SK-N-SH (cell line): ENCODE results near the gene KLHDC8A. TPM values are rescaled to one million over a fixed set of nuclear protein-coding genes. Genes with fewer than 3 reads are reported as not detected.
"Not testable (repeated sequence)": the region's sequence is repeated elsewhere in the genome, so short reads cannot be mapped to it uniquely, and the experiment has no call there.

Experiments used
- CTCF ChIA-PET: fragments of 300-600, 350-600 bp; formaldehyde crosslinking; extraction: SDS; loops from one replicate; lab custom pipeline; 2021; lab: Yijun Ruan, JAX
- POLR2A ChIA-PET: fragments of 350-600 bp; sonication (Branson Sonifier 250); formaldehyde crosslinking; extraction: SDS; loops from one replicate; lab custom pipeline; 2020; ENCODE audit warnings: antibody characterized with exemption, inconsistent platforms; lab: Yijun Ruan, JAX
- DNase-seq: peaks from one replicate; pipeline ENCODE4 v3.0.0; 2012
- H2AFZ ChIP-seq: fragments of 200-600 bp; sonication (generic); 2 replicates; pipeline ENCODE4 v1.8.1; 2016; ENCODE audit warnings: antibody characterized with exemption, mild to moderate bottlenecking, low read depth
- H3F3A ChIP-seq: fragments of 200-600 bp; sonication (generic); replicated peaks from 2 replicates; pipeline ENCODE3; 2016; ENCODE audit warnings: antibody characterized with exemption, mild to moderate bottlenecking; ENCODE audit not compliant: insufficient read depth
- H3K27ac ChIP-seq, 2 experiments: fragments of 200-500 bp in 1 of 2; fragments of 200-600 bp in 1 of 2; sonication (Bioruptor generic) in 1 of 2; sonication (generic), shearing (Covaris generic) in 1 of 2; 2 replicates each; pipeline versions ENCODE4 v1.5.1 to v1.6.1; 2014 to 2016; ENCODE audit warnings: low read depth in 2 of 2, inconsistent platforms in 1 of 2, low read length in 1 of 2, mild to moderate bottlenecking in 1 of 2, mixed read lengths in 1 of 2
- H3K27me3 ChIP-seq: fragments of 200-600 bp; sonication (generic), shearing (Covaris generic); 2 replicates; pipeline ENCODE4 v1.6.1; 2016; ENCODE audit warnings: mixed run types; ENCODE audit not compliant: insufficient read depth
- H3K36me3 ChIP-seq, 2 experiments: fragments of 200-500 bp in 1 of 2; fragments of 200-600 bp in 1 of 2; sonication (Bioruptor generic) in 1 of 2; sonication (generic) in 1 of 2; replicated peaks in 1 of 2; 2 replicates each; pipeline versions ENCODE3 to v1.5.1; 2014 to 2016; ENCODE audit warnings: low read length in 1 of 2, mild to moderate bottlenecking in 1 of 2; ENCODE audit not compliant: insufficient read depth in 2 of 2, control insufficient read depth in 1 of 2
- H3K4me1 ChIP-seq, 2 experiments: fragments of 200-500 bp in 1 of 2; fragments of 200-600 bp in 1 of 2; sonication (Bioruptor generic) in 1 of 2; sonication (generic), shearing (Covaris generic) in 1 of 2; 2 replicates each; pipeline versions ENCODE4 v1.5.1 to v1.6.1; 2014 to 2016; ENCODE audit warnings: low read depth in 1 of 2, low read length in 1 of 2, mixed run types in 1 of 2; ENCODE audit not compliant: insufficient read depth in 2 of 2, control insufficient read depth in 1 of 2
- H3K4me2 ChIP-seq: fragments of 200-600 bp; sonication (generic), shearing (Covaris generic); 2 replicates; pipeline ENCODE4 v1.6.1; 2017; ENCODE audit warnings: mixed run types
- H3K4me3 ChIP-seq, 2 experiments: fragments of 200-500 bp in 1 of 2; fragments of 200-600 bp in 1 of 2; sonication (Bioruptor generic) in 1 of 2; sonication (generic), shearing (Covaris generic) in 1 of 2; 2 replicates each; pipeline versions ENCODE4 v1.5.1 to v1.8.1; 2014 to 2016; ENCODE audit warnings: low read depth in 2 of 2, inconsistent platforms in 1 of 2, low read length in 1 of 2, mild to moderate bottlenecking in 1 of 2, mixed read lengths in 1 of 2, moderate library complexity in 1 of 2
- H3K79me2 ChIP-seq: fragments of 200-600 bp; sonication (generic); 2 replicates; pipeline ENCODE4 v1.8.1; 2017; ENCODE audit warnings: mild to moderate bottlenecking; ENCODE audit not compliant: insufficient read depth
- H3K9ac ChIP-seq: fragments of 200-600 bp; sonication (generic); 2 replicates; pipeline ENCODE4 v1.6.1; 2017; ENCODE audit warnings: mixed run types
- H3K9me2 ChIP-seq: fragments of 200-600 bp; sonication (generic); 2 replicates; pipeline ENCODE4 v1.6.1; 2017; ENCODE audit warnings: mixed run types
- H3K9me3 ChIP-seq: fragments of 200-600 bp; sonication (generic); 2 replicates; pipeline ENCODE4 v1.6.1; 2017; ENCODE audit warnings: mixed run types, mild to moderate bottlenecking, moderate library complexity
- H4K20me1 ChIP-seq: fragments of 200-600 bp; sonication (generic); 2 replicates; pipeline ENCODE4 v1.6.1; 2017; ENCODE audit warnings: mild to moderate bottlenecking, mixed run types; ENCODE audit not compliant: insufficient read depth
- ELF1 ChIP-seq: IDR thresholded peaks from 2 replicates; pipeline ENCODE4 v1.4.0; 2012
- EP300 ChIP-seq, 2 experiments: IDR thresholded peaks; 2 replicates each; pipeline versions ENCODE4 v1.4.0 to v1.6.1; 2012; ENCODE audit warnings: borderline replicate concordance in 1 of 2, low read depth in 1 of 2, low read length in 1 of 2
- EZH2phosphoT487 ChIP-seq: fragments of 200-600 bp; sonication (generic); IDR thresholded peaks from 2 replicates; pipeline ENCODE4 v1.6.1; 2017; ENCODE audit warnings: low read depth, mixed run types, mild to moderate bottlenecking, antibody characterized with exemption, moderate library complexity, borderline replicate concordance
- FOSL2 ChIP-seq: IDR thresholded peaks from 2 replicates; pipeline ENCODE4 v1.4.0; 2012; ENCODE audit warnings: low read depth, mild to moderate bottlenecking, moderate library complexity, borderline replicate concordance
- FOXJ3 ChIP-seq: sonication (generic); formaldehyde crosslinking; IDR thresholded peaks from 2 replicates; pipeline ENCODE4 v1.5.1; 2020; ENCODE audit warnings: mild to moderate bottlenecking, missing genetic modification reagents
- FOXM1 ChIP-seq: IDR thresholded peaks from 2 replicates; pipeline ENCODE4 v1.4.0; 2012; ENCODE audit warnings: low read depth, mild to moderate bottlenecking
- JUND ChIP-seq: IDR thresholded peaks from 2 replicates; pipeline ENCODE4 v1.4.0; 2012
- MEF2A ChIP-seq: IDR thresholded peaks from 2 replicates; pipeline ENCODE4 v1.4.0; 2012; ENCODE audit warnings: low read depth, borderline replicate concordance
- MXI1 ChIP-seq: IDR thresholded peaks from 2 replicates; pipeline ENCODE4 v1.6.1; 2012; ENCODE audit warnings: mild to moderate bottlenecking, low read depth, low read length, improper control_type of control experiment
- POLR2AphosphoS5 ChIP-seq: IDR thresholded peaks from 2 replicates; pipeline ENCODE4 v1.6.1; 2012; ENCODE audit warnings: low read depth, low read length
- SIN3A ChIP-seq: IDR thresholded peaks from 2 replicates; pipeline ENCODE4 v1.6.1; 2012; ENCODE audit warnings: low read depth, mild to moderate bottlenecking, low read length, moderate library complexity, borderline replicate concordance
- TAF1 ChIP-seq: IDR thresholded peaks from 2 replicates; pipeline ENCODE4 v1.6.1; 2012; ENCODE audit warnings: low read depth, mild to moderate bottlenecking, low read length, moderate library complexity, borderline replicate concordance
- USF1 ChIP-seq: IDR thresholded peaks from 2 replicates; pipeline ENCODE4 v1.4.0; 2012; ENCODE audit warnings: low read depth, borderline replicate concordance
- USF2 ChIP-seq: fragments of 150-350 bp; IDR thresholded peaks from 2 replicates; pipeline ENCODE4 v1.6.1; 2017; ENCODE audit warnings: antibody characterized with exemption, low read length, low read depth, borderline replicate concordance
- WGBS: methylation state at CpG from one replicate; pipeline ENCODE4 v1.1.6; 2017; ENCODE audit warnings: low lambda C conversion rate; 5-methylcytosine and 5-hydroxymethylcytosine counted together
- polyA plus RNA-seq, 3 experiments: library from polyadenylated mRNA; depleted of rRNA; stranded (reverse); fragments of >200 nt; gene quantifications; 2 replicates each; pipeline ENCODE4 v1.2.3, GENCODE V29; 2012
- TF ChIP-seq, protein P1 (sequence below): fragments of 200-600 bp; sonication (generic); IDR thresholded peaks from 2 replicates; pipeline ENCODE4 v1.6.1; 2017; ENCODE audit warnings: antibody characterized with exemption, mild to moderate bottlenecking, moderate library complexity
- TF ChIP-seq, protein P2 (sequence below): fragments of 150-350 bp; IDR thresholded peaks from 2 replicates; pipeline ENCODE4 v1.6.1; 2016; ENCODE audit warnings: mild to moderate bottlenecking, low read depth, low read length

Gene KLHDC8A
- polyA plus RNA-seq, 1 of the 3 experiments (the other 2 are of a cell fraction), result 0.02 TPM

- H3K4me1 ChIP-seq, result no peaks in the 10 kb centered on the region; a peak in 1 of 4 replicates
- no peaks in the 10 kb centered on the region for H3K9me3 ChIP-seq
- TF ChIP-seq ELF1 (no peak), POLR2AphosphoS5 (no peak)
- no peaks in the 10 kb centered on the region for H3K79me2 ChIP-seq
- no peaks in the 10 kb centered on the region for H3F3A ChIP-seq
- no peaks in the 10 kb centered on the region for H3K9me2 ChIP-seq
- ChIA-PET CTCF (interaction anchor here (0.9 to 5.9 kb wide), 10 partner anchors 9 to 204 kb away, joined by 3 to 29 read pairs (median 8); no protein-coding TSS in a partner anchor), POLR2A (no interaction called here)
- 83% methylated on average over 2 of the region's 2 CpGs for WGBS
- H2AFZ ChIP-seq, result no peak overlapping the region
- H3K27ac ChIP-seq, result no peak overlapping the region
- H3K27me3 ChIP-seq, result no peaks in the 10 kb centered on the region; the same call in 1 of the 2 replicates
- no peaks in the 10 kb centered on the region for H3K36me3 ChIP-seq
- H4K20me1 ChIP-seq, result no peaks in the 10 kb centered on the region
- no peak for DNase-seq
- no peak overlapping the region for H3K9ac ChIP-seq
- H3K4me3 ChIP-seq, result no peak overlapping the region
- H3K4me2 ChIP-seq, result no peak overlapping the region
Measured at GRCh38 chr1:205387845-205388244, 31.1 kb upstream of the KLHDC8A start.

- WGBS, result 62% methylated on average over 3 of the region's 3 CpGs
- H3K4me3 ChIP-seq, H3K9me2 ChIP-seq, H4K20me1 ChIP-seq, H3K9ac ChIP-seq, H3K4me2 ChIP-seq, H3K9me3 ChIP-seq, DNase-seq, H3F3A ChIP-seq, POLR2A ChIA-PET, H3K27ac ChIP-seq, H3K36me3 ChIP-seq, H3K79me2 ChIP-seq, H3K27me3 ChIP-seq, H3K4me1 ChIP-seq, H2AFZ ChIP-seq: not testable (repeated sequence)
- CTCF ChIA-PET, result interaction anchor here (1.0 to 4.8 kb wide), 7 partner anchors 14 to 276 kb away, joined by 4 to 18 read pairs (median 6); no protein-coding TSS in a partner anchor
Measured at GRCh38 chr1:205382990-205383389, 26.3 kb upstream of the KLHDC8A start.

DNA sequence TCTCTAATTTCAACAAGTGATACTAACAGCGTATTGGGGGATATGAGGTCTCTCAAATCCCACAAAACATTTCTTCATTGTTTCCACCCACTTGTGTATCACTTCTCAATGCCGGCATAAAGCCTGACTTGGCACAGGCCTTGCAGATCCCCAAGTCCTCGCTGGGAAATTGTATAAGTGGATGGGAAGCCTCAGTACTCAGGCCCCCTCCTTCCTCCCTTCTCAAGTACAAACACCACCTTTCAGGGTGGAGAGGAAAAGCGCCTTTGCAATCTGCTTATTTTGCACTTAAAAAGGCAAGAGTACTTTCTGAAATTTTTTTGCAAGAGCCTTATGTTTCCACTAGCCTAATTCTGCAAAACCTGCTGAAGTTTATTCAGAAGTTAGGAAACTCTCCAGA lies 25.8 kb upstream of the KLHDC8A start:
- no peak overlapping the region for H3K27ac ChIP-seq
- H3K9me2 ChIP-seq, result no peaks in the 10 kb centered on the region
- ChIA-PET POLR2A (no interaction called here), CTCF (interaction anchor here (1.0 to 4.8 kb wide), 5 partner anchors 14 to 276 kb away, joined by 4 to 18 read pairs (median 13); no protein-coding TSS in a partner anchor)
- WGBS, result 80% methylated on average over 4 of the region's 4 CpGs
- DNase-seq, result no peak
- H3K36me3 ChIP-seq, result no peaks in the 10 kb centered on the region
- H3K79me2 ChIP-seq, result no peaks in the 10 kb centered on the region
- no peaks in the 10 kb centered on the region for H3K9me3 ChIP-seq
- no peaks in the 10 kb centered on the region for H3F3A ChIP-seq
- H3K4me3 ChIP-seq, result no peak overlapping the region
- no peak overlapping the region for H2AFZ ChIP-seq
- no peak overlapping the region for H3K9ac ChIP-seq
- H3K4me2 ChIP-seq, result no peak overlapping the region
- H3K27me3 ChIP-seq, result no peaks in the 10 kb centered on the region
- H3K4me1 ChIP-seq, result no peaks in the 10 kb centered on the region
- H4K20me1 ChIP-seq, result no peaks in the 10 kb centered on the region
- TF ChIP-seq MXI1, result no peak
- TF ChIP-seq SIN3A, result no peak
- no peak for TF ChIP-seq USF2
- TF ChIP-seq FOXM1, result no peak
- no peak for TF ChIP-seq EP300 (IDR thresholded peaks at IDR 0.05; ENCODE audit: borderline replicate concordance in 1 of 2, low read depth in 1 of 2, low read length in 1 of 2)
- TF ChIP-seq, protein P1, sequence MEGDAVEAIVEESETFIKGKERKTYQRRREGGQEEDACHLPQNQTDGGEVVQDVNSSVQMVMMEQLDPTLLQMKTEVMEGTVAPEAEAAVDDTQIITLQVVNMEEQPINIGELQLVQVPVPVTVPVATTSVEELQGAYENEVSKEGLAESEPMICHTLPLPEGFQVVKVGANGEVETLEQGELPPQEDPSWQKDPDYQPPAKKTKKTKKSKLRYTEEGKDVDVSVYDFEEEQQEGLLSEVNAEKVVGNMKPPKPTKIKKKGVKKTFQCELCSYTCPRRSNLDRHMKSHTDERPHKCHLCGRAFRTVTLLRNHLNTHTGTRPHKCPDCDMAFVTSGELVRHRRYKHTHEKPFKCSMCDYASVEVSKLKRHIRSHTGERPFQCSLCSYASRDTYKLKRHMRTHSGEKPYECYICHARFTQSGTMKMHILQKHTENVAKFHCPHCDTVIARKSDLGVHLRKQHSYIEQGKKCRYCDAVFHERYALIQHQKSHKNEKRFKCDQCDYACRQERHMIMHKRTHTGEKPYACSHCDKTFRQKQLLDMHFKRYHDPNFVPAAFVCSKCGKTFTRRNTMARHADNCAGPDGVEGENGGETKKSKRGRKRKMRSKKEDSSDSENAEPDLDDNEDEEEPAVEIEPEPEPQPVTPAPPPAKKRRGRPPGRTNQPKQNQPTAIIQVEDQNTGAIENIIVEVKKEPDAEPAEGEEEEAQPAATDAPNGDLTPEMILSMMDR, result no peak
- TF ChIP-seq TAF1, result no peak
- TF ChIP-seq EZH2phosphoT487, result no peak
- TF ChIP-seq USF1, result no peak
- TF ChIP-seq MEF2A, result no peak
- TF ChIP-seq FOXJ3, result no peak
- TF ChIP-seq JUND, result no peak
- TF ChIP-seq, protein P2, sequence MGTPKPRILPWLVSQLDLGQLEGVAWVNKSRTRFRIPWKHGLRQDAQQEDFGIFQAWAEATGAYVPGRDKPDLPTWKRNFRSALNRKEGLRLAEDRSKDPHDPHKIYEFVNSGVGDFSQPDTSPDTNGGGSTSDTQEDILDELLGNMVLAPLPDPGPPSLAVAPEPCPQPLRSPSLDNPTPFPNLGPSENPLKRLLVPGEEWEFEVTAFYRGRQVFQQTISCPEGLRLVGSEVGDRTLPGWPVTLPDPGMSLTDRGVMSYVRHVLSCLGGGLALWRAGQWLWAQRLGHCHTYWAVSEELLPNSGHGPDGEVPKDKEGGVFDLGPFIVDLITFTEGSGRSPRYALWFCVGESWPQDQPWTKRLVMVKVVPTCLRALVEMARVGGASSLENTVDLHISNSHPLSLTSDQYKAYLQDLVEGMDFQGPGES, result no peak
- no peak for TF ChIP-seq FOSL2
